Measurements from ENCODE around the gene ART3.

GRCh38 chr4:76147454-76148141, 73.1 kb downstream of the ART3 start:
- TF ChIP-seq CHD2 (IDR thresholded peaks at IDR 0.05; ENCODE audit: low read length, partially characterized antibody) (no peak), CTCF (IDR thresholded peaks at IDR 0.05) (no peak), CBX8 (IDR thresholded peaks at IDR 0.05) (no peak)
